ENCODE measurements around the gene C20orf173.

- TF ChIP-seq CTCF (conservative IDR thresholded peaks at IDR 0.05 in 1 of 2, IDR thresholded peaks at IDR 0.05 in 1 of 2; ENCODE audit: extremely low read depth in 1 of 2, insufficient read depth in 1 of 2, low read depth in 1 of 2, low read length in 2 of 2) = no peak
- no peak for TF ChIP-seq EZH2 (IDR thresholded peaks at IDR 0.05; ENCODE audit: borderline replicate concordance, low read length)
These were observed 13.5 kb upstream of the C20orf173 start for GRCh38 chr20:35542990-35543389.

Data from mammary epithelial cell (primary cell).